ENCODE data around the gene EGLN1. TPM values are rescaled to one million over a fixed set of nuclear protein-coding genes. Genes with fewer than 3 reads are reported as not detected.

Gene EGLN1
- total and polyA plus RNA-seq, 2 of the 8 experiments (the other 6 are each of a cell fraction or from before 2014, with no cell fraction given) = 4.0 to 6.4 TPM

- TF ChIP-seq GABPA (IDR thresholded peaks at IDR 0.05; ENCODE audit: borderline replicate concordance, insufficient read depth, low read length) = no peak
- no peak for TF ChIP-seq POLR2AphosphoS5 (IDR thresholded peaks at IDR 0.05; ENCODE audit: low read depth, low read length)
- TF ChIP-seq, protein P1, sequence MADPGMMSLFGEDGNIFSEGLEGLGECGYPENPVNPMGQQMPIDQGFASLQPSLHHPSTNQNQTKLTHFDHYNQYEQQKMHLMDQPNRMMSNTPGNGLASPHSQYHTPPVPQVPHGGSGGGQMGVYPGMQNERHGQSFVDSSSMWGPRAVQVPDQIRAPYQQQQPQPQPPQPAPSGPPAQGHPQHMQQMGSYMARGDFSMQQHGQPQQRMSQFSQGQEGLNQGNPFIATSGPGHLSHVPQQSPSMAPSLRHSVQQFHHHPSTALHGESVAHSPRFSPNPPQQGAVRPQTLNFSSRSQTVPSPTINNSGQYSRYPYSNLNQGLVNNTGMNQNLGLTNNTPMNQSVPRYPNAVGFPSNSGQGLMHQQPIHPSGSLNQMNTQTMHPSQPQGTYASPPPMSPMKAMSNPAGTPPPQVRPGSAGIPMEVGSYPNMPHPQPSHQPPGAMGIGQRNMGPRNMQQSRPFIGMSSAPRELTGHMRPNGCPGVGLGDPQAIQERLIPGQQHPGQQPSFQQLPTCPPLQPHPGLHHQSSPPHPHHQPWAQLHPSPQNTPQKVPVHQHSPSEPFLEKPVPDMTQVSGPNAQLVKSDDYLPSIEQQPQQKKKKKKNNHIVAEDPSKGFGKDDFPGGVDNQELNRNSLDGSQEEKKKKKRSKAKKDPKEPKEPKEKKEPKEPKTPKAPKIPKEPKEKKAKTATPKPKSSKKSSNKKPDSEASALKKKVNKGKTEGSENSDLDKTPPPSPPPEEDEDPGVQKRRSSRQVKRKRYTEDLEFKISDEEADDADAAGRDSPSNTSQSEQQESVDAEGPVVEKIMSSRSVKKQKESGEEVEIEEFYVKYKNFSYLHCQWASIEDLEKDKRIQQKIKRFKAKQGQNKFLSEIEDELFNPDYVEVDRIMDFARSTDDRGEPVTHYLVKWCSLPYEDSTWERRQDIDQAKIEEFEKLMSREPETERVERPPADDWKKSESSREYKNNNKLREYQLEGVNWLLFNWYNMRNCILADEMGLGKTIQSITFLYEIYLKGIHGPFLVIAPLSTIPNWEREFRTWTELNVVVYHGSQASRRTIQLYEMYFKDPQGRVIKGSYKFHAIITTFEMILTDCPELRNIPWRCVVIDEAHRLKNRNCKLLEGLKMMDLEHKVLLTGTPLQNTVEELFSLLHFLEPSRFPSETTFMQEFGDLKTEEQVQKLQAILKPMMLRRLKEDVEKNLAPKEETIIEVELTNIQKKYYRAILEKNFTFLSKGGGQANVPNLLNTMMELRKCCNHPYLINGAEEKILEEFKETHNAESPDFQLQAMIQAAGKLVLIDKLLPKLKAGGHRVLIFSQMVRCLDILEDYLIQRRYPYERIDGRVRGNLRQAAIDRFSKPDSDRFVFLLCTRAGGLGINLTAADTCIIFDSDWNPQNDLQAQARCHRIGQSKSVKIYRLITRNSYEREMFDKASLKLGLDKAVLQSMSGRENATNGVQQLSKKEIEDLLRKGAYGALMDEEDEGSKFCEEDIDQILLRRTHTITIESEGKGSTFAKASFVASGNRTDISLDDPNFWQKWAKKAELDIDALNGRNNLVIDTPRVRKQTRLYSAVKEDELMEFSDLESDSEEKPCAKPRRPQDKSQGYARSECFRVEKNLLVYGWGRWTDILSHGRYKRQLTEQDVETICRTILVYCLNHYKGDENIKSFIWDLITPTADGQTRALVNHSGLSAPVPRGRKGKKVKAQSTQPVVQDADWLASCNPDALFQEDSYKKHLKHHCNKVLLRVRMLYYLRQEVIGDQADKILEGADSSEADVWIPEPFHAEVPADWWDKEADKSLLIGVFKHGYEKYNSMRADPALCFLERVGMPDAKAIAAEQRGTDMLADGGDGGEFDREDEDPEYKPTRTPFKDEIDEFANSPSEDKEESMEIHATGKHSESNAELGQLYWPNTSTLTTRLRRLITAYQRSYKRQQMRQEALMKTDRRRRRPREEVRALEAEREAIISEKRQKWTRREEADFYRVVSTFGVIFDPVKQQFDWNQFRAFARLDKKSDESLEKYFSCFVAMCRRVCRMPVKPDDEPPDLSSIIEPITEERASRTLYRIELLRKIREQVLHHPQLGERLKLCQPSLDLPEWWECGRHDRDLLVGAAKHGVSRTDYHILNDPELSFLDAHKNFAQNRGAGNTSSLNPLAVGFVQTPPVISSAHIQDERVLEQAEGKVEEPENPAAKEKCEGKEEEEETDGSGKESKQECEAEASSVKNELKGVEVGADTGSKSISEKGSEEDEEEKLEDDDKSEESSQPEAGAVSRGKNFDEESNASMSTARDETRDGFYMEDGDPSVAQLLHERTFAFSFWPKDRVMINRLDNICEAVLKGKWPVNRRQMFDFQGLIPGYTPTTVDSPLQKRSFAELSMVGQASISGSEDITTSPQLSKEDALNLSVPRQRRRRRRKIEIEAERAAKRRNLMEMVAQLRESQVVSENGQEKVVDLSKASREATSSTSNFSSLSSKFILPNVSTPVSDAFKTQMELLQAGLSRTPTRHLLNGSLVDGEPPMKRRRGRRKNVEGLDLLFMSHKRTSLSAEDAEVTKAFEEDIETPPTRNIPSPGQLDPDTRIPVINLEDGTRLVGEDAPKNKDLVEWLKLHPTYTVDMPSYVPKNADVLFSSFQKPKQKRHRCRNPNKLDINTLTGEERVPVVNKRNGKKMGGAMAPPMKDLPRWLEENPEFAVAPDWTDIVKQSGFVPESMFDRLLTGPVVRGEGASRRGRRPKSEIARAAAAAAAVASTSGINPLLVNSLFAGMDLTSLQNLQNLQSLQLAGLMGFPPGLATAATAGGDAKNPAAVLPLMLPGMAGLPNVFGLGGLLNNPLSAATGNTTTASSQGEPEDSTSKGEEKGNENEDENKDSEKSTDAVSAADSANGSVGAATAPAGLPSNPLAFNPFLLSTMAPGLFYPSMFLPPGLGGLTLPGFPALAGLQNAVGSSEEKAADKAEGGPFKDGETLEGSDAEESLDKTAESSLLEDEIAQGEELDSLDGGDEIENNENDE (IDR thresholded peaks at IDR 0.05; ENCODE audit: insufficient replicate concordance, low read length) = no peak
These were observed 70.3 kb downstream of the EGLN1 start (continued) for GRCh38 chr1:231351816-231352215.

Data from H1 (cell line).